ENCODE measurements around the gene MKS1. TPM values are rescaled to one million over a fixed set of nuclear protein-coding genes. Genes with fewer than 3 reads are reported as not detected.

MKS1 gene
- total and polyA plus RNA-seq, 5 donors from 2014 or later = 6.2 to 13.4 (median 10.9) TPM

DNA sequence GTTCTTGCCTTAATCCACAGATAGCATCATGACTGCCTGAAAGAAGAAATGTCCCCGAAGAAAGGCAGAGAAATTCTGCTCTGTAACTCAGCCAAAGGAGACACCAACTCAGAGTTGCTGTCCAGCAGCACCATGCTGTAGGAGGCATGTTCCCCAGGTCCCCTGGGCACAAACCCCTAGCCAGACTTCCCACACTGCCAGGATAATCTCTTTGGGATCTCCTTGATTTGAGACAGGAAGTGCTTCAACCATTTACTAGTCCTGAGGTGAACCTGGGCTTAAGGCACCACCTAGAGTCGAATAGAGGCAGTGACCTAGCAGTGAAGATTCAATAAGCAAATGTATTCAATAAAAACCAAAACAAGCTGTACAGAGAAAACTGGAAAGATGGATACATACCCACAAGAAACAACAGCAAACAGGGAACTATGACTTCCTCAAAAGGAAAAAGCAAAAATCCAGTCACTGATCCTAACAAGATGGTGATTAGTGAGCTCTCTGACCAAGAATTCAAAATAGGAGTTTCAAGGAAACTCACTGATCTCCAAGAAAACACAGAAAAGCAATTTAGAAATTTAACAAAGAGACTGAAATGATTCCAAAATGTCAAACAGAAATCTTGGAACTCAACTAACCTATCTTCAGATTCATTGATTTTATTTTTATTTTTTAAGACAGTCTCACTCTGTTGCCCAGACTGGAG, 46.5 kb downstream of the MKS1 start:
- H3K27ac Mint-ChIP-seq = peak overlapping the region in 1 of 3 donors; percentile 65
- Histone ChIP-seq H3K4me3 (ENCODE audit: low read depth, low read length) (no peak overlapping the region), H3K27me3 (ENCODE audit: control insufficient read depth, insufficient read depth, low read length) (no peaks in the 10 kb centered on the region), H3K9me3 (ENCODE audit: control insufficient read depth in 2 of 2, low read length in 2 of 2) (no peaks in the 10 kb centered on the region), H3K36me3 (ENCODE audit: control insufficient read depth, insufficient read depth, low read length) (no peaks in the 10 kb centered on the region), H3K27ac (ENCODE audit: insufficient read depth, low read length, poor library complexity, severe bottlenecking) (no peak overlapping the region), H3K4me1 (ENCODE audit: control insufficient read depth, insufficient read depth, low read length, poor library complexity, severe bottlenecking) (peaks cover 27% of the 10 kb centered on the region)
- DNase-seq (peak; percentile 25 to 84 (median 63)), ATAC-seq (ENCODE audit: low read depth in 2 of 2) (peak; percentile 79 to 89)
- peaks cover 31 to 42% (median 36%) of the 10 kb centered on the region in 4 donors for H3K4me1 Mint-ChIP-seq
- H3K36me3 Mint-ChIP-seq = peaks cover 3% of the 10 kb centered on the region
- H3K4me3 Mint-ChIP-seq = peak overlapping the region in 3 of 4 donors; percentile 27 to 57 (median 32)
- peaks cover 26% of the 10 kb centered on the region for H3K27me3 Mint-ChIP-seq
- no peaks in the 10 kb centered on the region for H3K9me3 Mint-ChIP-seq

DNA sequence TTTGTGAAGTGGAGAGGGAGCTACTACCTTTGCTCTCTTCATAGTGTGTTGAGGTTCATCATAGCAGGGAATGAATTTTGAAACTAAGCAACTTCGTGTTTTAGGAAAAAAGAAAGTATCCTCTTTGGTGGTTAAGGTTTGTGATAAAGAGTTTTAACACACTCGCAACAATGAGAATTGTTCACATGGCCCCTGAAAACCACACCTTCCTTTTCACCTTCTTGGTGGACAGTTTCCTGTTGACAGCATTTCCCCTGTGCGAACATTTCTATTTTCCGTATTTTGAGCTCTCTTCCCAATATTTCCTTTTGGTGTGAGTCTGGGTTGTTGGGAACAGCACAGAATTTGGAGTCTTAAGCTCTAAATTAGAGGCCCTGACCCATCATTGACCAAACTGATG, 48.4 kb downstream of the MKS1 start:
- Histone ChIP-seq H3K9me3 (ENCODE audit: control insufficient read depth in 2 of 2, low read length in 2 of 2) (no peaks in the 10 kb centered on the region), H3K36me3 (ENCODE audit: control insufficient read depth, insufficient read depth, low read length) (no peaks in the 10 kb centered on the region), H3K4me3 (ENCODE audit: low read depth, low read length) (peak overlapping the region; percentile 60), H3K4me1 (ENCODE audit: control insufficient read depth, insufficient read depth, low read length, poor library complexity, severe bottlenecking) (peaks cover 27% of the 10 kb centered on the region), H3K27me3 (ENCODE audit: control insufficient read depth, insufficient read depth, low read length) (no peaks in the 10 kb centered on the region), H3K27ac (ENCODE audit: insufficient read depth, low read length, poor library complexity, severe bottlenecking) (peak overlapping the region; percentile 43)
- peak in 1 of 3 donors; percentile 41 for DNase-seq
- Mint-ChIP-seq H3K4me1 (peaks cover 31 to 46% (median 39%) of the 10 kb centered on the region in 4 donors), H3K36me3 (peaks cover 3% of the 10 kb centered on the region), H3K27ac (peak overlapping the region; percentile 81 to 92 (median 87)), H3K9me3 (no peaks in the 10 kb centered on the region), H3K4me3 (peak overlapping the region in 3 of 4 donors; percentile 63 to 84 (median 75)), H3K27me3 (peaks cover 30% of the 10 kb centered on the region)
- ATAC-seq (ENCODE audit: low read depth in 2 of 2) = no peak

GRCh38 chr17:58166682-58167081, 52.4 kb downstream of the MKS1 start, which contains the start of gene OR4D2:
Gene OR4D2 (plus strand): TSS chr17:58166982. CDS start chr17:58169656, 2,674 bp downstream.
- H3K36me3 Mint-ChIP-seq = peaks cover 3% of the 10 kb centered on the region
- H3K9me3 ChIP-seq (ENCODE audit: control insufficient read depth in 2 of 2, low read length in 2 of 2) = no peaks in the 10 kb centered on the region
- no peaks in the 10 kb centered on the region for H3K9me3 Mint-ChIP-seq
- peaks cover 33% of the 10 kb centered on the region for H3K27me3 Mint-ChIP-seq
- H3K4me1 Mint-ChIP-seq = peaks cover 25 to 38% (median 31%) of the 10 kb centered on the region in 4 donors
- no peak within 1 kb of the TSS for H3K27ac ChIP-seq (ENCODE audit: insufficient read depth, low read length, poor library complexity, severe bottlenecking)
- DNase-seq (no peak), ATAC-seq (ENCODE audit: low read depth in 2 of 2) (no peak)
- no peak within 1 kb of the TSS for H3K4me3 ChIP-seq (ENCODE audit: low read depth, low read length)
- H3K36me3 ChIP-seq (ENCODE audit: control insufficient read depth, insufficient read depth, low read length) = no peaks in the 10 kb centered on the region
- peaks cover 12% of the 10 kb centered on the region for H3K27me3 ChIP-seq (ENCODE audit: control insufficient read depth, insufficient read depth, low read length)
- H3K4me1 ChIP-seq (ENCODE audit: control insufficient read depth, insufficient read depth, low read length, poor library complexity, severe bottlenecking) = peaks cover 20% of the 10 kb centered on the region
- H3K27ac Mint-ChIP-seq = peak within 1 kb of the TSS in 2 of 3 donors; percentile 50 to 65
- H3K4me3 Mint-ChIP-seq = no peak within 1 kb of the TSS

DNA sequence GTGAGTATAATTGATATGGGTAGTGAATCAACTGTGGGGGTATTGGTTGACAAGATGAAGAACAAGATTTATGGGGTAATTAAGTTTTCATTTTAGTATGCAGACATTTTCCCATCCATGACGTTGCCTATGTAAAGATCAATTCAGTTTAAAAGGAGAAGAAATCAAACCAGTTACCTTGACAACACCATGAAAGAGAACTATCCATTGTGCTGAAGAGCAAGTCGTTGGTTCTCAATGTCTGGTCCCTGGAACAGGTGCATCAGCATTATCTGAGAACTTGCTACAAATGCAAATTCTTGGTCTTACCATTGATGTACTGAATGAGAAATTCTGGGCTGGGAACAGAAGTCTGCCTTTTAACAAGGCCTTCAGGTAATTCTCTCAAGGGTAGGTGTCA, 53.1 kb downstream of the MKS1 start:
- no peak overlapping the region for H3K4me3 Mint-ChIP-seq
- Histone ChIP-seq H3K27me3 (ENCODE audit: control insufficient read depth, insufficient read depth, low read length) (peaks cover 12% of the 10 kb centered on the region), H3K4me1 (ENCODE audit: control insufficient read depth, insufficient read depth, low read length, poor library complexity, severe bottlenecking) (peaks cover 20% of the 10 kb centered on the region), H3K36me3 (ENCODE audit: control insufficient read depth, insufficient read depth, low read length) (no peaks in the 10 kb centered on the region), H3K27ac (ENCODE audit: insufficient read depth, low read length, poor library complexity, severe bottlenecking) (no peak overlapping the region), H3K4me3 (ENCODE audit: low read depth, low read length) (no peak overlapping the region), H3K9me3 (ENCODE audit: control insufficient read depth in 2 of 2, low read length in 2 of 2) (no peaks in the 10 kb centered on the region)
- peak overlapping the region in 1 of 3 donors; percentile 12 for H3K27ac Mint-ChIP-seq
- no peak for DNase-seq
- peaks cover 3% of the 10 kb centered on the region for H3K36me3 Mint-ChIP-seq
- peaks cover 0 to 1% (median 0%) of the 10 kb centered on the region in 7 donors for H3K9me3 Mint-ChIP-seq
- H3K4me1 Mint-ChIP-seq = peaks cover 20 to 33% (median 25%) of the 10 kb centered on the region in 4 donors
- no peak for ATAC-seq (ENCODE audit: low read depth in 2 of 2)
- peaks cover 30% of the 10 kb centered on the region for H3K27me3 Mint-ChIP-seq

DNA sequence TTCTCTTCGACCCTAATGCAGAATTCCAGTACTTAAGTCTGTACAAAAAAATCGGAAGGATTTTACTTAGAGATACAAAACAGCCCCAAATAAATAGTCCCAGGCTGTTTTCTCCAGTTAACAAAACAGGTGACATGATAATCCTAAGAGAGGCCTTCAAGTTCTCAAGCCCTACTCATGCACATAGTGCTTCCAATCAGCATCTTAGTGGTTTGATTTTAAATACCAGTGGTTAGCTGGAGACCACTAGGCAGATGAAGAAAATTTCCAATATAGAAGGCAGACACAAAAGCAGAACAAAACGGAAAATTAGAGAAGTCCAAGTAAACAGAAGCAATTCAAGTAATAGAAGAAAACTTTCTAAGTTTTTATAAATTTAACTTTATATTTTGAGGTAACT, 57.5 kb downstream of the MKS1 start:
- H3K4me1 ChIP-seq (ENCODE audit: control insufficient read depth, insufficient read depth, low read length, poor library complexity, severe bottlenecking) = peaks cover 13% of the 10 kb centered on the region
- H3K9me3 Mint-ChIP-seq = peaks cover 0 to 4% (median 1%) of the 10 kb centered on the region in 7 donors
- H3K27me3 ChIP-seq (ENCODE audit: control insufficient read depth, insufficient read depth, low read length) = peaks cover 15% of the 10 kb centered on the region
- H3K4me1 Mint-ChIP-seq = peaks cover 10 to 21% (median 16%) of the 10 kb centered on the region in 4 donors
- DNase-seq (no peak), ATAC-seq (ENCODE audit: low read depth in 2 of 2) (no peak)
- no peak overlapping the region for H3K27ac Mint-ChIP-seq
- H3K36me3 Mint-ChIP-seq = peaks cover 4% of the 10 kb centered on the region
- no peak overlapping the region for H3K4me3 Mint-ChIP-seq
- H3K9me3 ChIP-seq (ENCODE audit: control insufficient read depth in 2 of 2, low read length in 2 of 2) = no peaks in the 10 kb centered on the region
- H3K27me3 Mint-ChIP-seq = peaks cover 53% of the 10 kb centered on the region
- no peak overlapping the region for H3K4me3 ChIP-seq (ENCODE audit: low read depth, low read length)
- H3K36me3 ChIP-seq (ENCODE audit: control insufficient read depth, insufficient read depth, low read length) = no peaks in the 10 kb centered on the region
- H3K27ac ChIP-seq (ENCODE audit: insufficient read depth, low read length, poor library complexity, severe bottlenecking) = no peak overlapping the region

DNA sequence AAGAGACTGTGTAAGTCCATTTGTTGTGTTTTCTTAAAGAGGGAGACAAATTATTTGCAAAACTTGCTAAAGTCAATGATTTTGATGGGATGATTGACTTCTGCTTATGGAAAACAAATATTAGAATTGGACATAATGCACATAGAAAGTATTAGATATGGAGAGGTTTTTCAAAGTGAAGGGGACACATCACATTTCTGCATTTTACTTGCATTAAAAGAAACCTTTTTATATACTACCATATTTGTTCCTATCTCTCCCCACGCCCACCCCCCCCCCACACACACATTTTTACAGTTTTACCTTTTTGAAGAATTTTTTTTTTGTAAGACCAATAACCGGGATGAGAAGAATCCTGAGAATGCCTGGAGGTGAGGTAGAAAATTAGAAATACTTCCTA, 60.9 kb downstream of the MKS1 start:
- no peak for DNase-seq
- no peak overlapping the region for H3K4me3 ChIP-seq (ENCODE audit: low read depth, low read length)
- ATAC-seq (ENCODE audit: low read depth in 2 of 2) = no peak
- Mint-ChIP-seq H3K9me3 (peaks cover 0 to 9% (median 1%) of the 10 kb centered on the region in 7 donors), H3K4me1 (peaks cover 25 to 51% (median 32%) of the 10 kb centered on the region in 4 donors), H3K27ac (no peak overlapping the region), H3K36me3 (peaks cover 4% of the 10 kb centered on the region), H3K4me3 (no peak overlapping the region), H3K27me3 (peaks cover 47% of the 10 kb centered on the region)
- peaks cover 27% of the 10 kb centered on the region for H3K4me1 ChIP-seq (ENCODE audit: control insufficient read depth, insufficient read depth, low read length, poor library complexity, severe bottlenecking)
- H3K27me3 ChIP-seq (ENCODE audit: control insufficient read depth, insufficient read depth, low read length) = peaks cover 14% of the 10 kb centered on the region
- no peaks in the 10 kb centered on the region for H3K36me3 ChIP-seq (ENCODE audit: control insufficient read depth, insufficient read depth, low read length)
- H3K27ac ChIP-seq (ENCODE audit: insufficient read depth, low read length, poor library complexity, severe bottlenecking) = no peak overlapping the region
- H3K9me3 ChIP-seq (ENCODE audit: control insufficient read depth in 2 of 2, low read length in 2 of 2) = no peaks in the 10 kb centered on the region

DNA sequence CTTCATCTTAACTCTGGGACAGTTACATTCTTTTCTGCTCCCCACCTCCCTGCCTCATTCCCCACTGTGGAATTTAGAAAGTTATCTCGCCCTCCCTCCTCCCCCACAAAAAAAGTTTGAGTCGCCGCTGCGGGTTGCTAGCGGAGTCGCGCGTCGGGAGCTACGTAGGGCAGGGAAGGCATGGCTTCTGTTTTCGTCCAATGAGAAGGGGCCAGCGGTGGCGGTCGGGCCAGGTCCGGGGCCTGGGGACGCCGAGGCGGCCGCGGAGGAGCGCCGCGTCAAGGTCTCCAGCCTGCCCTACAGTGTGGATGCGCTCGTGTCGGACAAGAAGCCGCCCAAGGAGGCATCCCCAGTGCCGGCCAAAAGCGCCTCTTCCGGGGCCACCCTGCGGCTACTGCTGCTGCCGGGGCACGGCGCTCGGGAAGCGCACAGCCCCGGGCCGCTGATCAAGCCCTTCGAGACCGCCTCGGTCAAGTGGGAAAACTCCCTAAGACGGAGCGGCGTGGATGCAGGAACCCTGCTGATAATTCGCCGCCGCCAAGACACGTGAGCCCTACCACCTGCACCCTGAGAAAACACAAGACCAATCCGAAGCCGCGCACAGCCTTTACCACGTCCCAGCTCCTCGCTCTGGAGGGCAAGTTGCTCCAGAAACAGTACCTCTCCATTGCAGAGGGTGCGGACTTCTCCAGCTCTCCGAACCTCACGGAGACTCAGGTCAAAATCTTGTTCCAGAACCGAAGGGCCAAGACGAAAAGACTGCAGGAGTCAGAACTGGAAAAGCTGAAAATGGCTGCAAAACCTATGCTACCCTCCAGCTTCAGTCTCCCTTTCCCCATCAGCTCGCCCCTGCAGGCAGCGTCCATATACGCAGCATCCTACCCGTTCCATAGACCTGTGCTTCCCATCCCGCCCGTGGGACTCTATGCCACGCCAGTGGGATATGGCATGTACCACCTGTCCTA, 61.9 kb downstream of the MKS1 start:
- peaks cover 4% of the 10 kb centered on the region for H3K36me3 Mint-ChIP-seq
- peaks cover 26 to 62% (median 42%) of the 10 kb centered on the region in 4 donors for H3K4me1 Mint-ChIP-seq
- Histone ChIP-seq H3K4me3 (ENCODE audit: low read depth, low read length) (peak overlapping the region; percentile 78), H3K9me3 (ENCODE audit: control insufficient read depth in 2 of 2, low read length in 2 of 2) (no peaks in the 10 kb centered on the region), H3K4me1 (ENCODE audit: control insufficient read depth, insufficient read depth, low read length, poor library complexity, severe bottlenecking) (peaks cover 38% of the 10 kb centered on the region), H3K36me3 (ENCODE audit: control insufficient read depth, insufficient read depth, low read length) (no peaks in the 10 kb centered on the region), H3K27ac (ENCODE audit: insufficient read depth, low read length, poor library complexity, severe bottlenecking) (peak overlapping the region; percentile 68), H3K27me3 (ENCODE audit: control insufficient read depth, insufficient read depth, low read length) (peaks cover 5% of the 10 kb centered on the region)
- ATAC-seq (ENCODE audit: low read depth in 2 of 2) = peak; percentile 63 to 64
- DNase-seq = peak; percentile 19 to 71 (median 42)
- peaks cover 40% of the 10 kb centered on the region for H3K27me3 Mint-ChIP-seq
- peak overlapping the region; percentile 93 to 99 (median 96) for H3K4me3 Mint-ChIP-seq
- peaks cover 0 to 9% (median 1%) of the 10 kb centered on the region in 7 donors for H3K9me3 Mint-ChIP-seq
- H3K27ac Mint-ChIP-seq = peak overlapping the region; percentile 84 to 96 (median 92)

Measured in CD4-positive, CD25-positive, alpha-beta regulatory T cell (primary cell).